GM19468 (cell line): Measurements from ENCODE around the gene ARHGAP26.
"Not testable (repeated sequence)": the region's sequence is repeated elsewhere in the genome, so short reads cannot be mapped to it uniquely, and the experiment has no call there.

Experiments
- ATAC-seq: cut with Tn5 transposase; IDR thresholded peaks from one replicate; pipeline ENCODE4 v1.9.1; 2021; ENCODE audit warnings: mild to moderate bottlenecking, moderate library complexity, moderate number of reproducible peaks; ENCODE audit not compliant: unreplicated experiment; ENCODE audit errors: extremely low read depth

Gene ARHGAP26

DNA sequence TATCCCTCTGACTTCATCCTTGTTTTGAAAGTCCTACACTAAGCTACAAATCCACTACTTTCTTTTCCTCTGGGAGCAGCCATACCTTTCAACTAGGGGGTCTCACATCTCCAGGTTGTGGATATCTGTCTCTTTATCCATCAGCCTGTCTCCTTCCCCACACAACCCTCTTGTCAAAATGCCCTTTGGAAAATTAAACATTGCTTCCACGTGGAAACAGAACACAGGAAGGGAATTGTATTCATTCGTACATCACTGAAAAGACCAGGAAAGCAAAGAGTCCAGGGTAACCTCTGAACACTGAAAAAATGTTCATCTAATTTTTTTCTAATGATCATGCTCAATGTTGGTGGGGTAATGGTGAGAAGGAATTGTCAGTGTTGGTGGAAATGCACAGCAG is 429.7 kb downstream of the ARHGAP26 start:
- ATAC-seq = no peak

DNA sequence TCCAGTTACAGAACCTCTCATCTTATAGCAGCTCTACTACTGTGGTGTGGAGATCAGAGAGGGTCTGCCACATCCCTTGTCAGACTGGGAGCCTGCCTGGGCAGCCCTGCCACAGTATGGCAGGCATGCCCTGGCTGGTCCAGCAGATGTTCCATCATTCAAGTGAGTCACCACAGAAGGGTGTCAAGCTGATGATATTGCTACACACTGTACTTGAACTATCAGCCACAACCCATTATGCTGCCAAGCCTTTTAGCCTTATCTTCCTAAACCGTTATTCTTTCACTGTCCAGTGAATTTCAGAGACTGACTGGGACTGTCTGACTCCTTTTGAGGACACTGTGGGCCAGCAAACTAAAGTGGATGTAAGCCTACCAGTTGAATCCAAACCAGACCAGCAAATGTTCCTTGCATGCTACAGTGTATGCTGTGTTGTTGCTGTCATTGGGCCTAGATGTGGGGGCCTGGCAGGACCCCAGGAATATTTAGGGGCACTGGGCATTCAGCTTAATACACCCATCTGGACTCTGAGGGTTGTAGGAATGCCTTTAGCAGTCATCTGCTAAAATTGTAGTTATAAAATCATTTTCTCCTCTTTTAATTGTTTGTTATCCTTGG is 430.7 kb downstream of the ARHGAP26 start:
- ATAC-seq = no peak

DNA sequence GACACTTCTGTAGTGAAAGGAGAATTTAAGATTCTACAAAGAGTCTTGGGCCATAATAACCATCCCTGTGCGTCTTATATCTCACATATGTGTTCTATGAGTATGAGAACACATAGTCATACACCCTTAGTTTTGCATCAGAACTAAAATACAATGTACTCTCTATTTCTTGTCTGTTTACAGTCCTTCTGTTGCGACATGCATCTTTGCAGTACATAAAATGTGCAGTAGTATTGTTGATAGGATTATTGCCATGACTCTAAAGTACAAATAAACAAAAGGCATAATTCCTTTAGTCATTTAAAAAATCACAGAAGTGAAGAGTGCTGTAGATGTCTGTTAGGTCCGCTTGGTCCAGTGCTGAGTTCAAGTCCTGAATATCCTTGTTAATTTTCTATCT is 431.4 kb downstream of the ARHGAP26 start:
- no peak for ATAC-seq

DNA sequence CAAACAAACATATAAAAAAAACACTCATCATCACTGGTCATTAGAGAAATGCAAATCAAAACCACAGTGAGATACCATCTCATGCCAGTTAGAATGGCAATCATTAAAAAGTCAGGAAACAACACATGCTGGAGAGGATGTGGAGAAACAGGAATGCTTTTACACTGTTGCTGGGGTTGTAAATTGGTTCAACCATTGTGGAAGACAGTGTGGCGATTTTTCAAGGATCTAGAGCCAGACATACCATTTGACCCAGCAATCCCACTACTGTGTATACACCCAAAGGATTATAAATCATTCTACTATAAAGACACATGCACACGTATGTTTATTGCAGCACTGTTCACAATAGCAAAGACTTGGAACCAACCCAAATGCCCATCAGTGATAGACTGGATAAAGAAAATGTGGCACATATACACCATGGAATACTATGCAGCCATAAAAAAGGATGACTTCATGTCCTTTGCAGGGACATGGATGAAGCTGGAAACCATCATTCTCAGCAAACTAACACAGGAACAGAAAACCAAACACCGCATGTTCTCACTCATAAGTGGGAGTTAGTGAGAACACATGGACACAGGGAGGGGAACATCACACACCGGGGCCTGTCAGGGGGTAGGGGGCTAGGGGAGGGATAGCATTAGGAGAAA is 433.3 kb downstream of the ARHGAP26 start:
- not testable (repeated sequence) for ATAC-seq

DNA sequence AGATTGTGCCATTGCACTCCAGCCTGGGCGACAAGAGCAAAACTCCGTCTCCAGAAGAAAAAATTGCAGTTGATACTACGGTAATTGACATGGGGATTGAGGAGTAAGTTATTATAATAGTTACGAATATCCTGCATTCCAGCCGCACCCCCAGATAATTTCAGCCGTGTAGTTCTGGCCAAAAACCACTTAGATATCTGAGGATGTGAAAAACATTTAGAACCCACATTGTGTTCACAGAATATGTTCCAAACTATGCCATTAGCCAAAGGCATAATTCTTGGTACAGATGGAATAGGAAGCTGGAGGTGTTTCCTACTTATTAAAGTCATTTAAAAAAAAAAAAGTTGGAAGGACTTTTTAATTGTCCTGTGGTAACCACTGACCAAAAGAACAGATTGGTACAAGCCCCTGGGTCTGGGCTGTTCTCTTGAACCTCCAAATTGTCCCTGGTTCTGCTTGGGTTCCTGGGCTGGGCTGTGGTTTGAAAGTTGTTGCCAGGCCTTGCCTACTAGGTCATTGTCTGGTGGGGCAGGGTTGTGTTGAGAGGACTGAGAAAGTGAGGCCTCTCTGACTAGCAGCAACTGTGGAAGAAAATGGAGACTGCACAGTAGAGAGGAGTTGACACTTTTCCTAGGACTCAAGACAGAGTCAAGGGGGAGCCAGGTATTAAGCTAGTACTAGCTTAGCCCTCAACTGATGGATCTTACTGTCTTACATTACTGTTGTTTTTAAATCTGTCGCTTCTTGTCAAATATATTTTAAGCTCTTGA is 434.5 kb downstream of the ARHGAP26 start:
- ATAC-seq = no peak

DNA sequence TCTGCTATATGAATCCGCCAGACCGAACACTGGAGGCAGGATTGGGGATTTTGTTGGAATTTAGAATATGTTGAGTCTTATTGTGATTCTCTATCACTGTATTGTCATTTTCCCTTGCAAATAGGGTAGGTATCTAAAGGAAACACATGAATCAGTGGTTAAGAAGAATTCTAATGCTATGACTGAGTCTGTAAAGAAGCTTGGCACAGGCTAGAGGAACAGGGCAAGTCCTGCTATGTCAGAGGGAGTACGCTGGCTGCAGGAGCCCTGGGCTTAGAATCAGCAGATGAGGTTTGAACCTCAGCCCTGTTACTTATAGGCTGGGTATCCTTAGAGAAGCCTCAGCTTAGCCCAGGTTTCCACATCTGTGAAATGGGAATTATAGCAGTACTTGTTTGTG is 435.2 kb downstream of the ARHGAP26 start:
- no peak for ATAC-seq

DNA sequence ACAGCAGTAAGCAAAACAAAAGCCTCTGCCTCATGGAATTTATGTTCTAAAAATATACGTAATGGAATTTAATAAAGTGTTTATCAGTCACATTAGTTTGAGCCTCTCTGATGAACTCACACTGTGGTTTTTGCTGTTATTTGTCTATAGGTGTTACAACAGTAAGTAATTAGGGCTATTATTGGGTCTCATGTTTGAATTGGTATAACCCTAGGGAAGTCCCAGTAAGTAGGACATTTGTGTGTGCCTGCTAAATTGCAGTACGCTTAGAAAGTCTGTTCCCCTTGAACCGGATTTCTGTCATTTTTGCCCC is 435.7 kb downstream of the ARHGAP26 start:
- no peak for ATAC-seq

DNA sequence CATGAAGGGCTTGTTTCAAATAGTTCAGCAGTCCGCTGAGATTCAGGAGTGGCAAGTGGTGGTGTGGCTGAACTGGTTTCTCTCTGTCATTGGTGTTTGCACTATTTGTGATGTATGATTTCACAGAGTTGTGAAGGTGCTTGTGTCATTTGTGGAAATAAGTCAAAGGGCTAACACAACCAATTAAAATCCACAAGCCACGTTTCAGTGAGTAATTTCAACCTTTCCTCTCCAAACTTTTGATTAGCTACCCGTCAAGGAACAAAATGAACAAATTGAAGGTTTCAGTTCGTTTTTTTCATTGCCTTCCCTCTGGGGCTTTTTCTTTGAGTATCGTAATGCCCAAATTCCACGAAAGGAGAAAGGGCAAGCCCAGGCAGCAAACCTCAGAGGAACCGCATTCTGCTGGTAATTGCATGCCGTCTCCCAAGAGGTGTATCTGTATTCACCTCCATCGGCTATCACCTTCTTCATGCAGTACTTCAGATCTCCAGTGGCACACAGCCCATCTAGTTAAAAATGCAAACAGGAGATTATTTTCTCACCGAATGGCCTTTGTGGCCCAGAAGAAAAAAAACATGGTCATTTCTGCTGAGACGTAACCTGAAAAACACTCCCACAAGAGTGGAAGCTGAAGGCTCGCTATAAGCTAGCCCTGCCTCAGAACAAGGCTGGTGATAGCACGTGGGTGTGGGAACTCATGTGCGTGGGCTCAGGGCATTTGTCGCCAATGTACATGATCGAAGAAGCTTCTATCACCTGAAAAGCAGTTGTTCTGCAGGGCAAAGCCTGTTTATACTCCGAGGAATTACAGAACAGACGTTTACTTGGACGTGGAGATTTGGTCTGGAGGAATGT is 436.2 kb downstream of the ARHGAP26 start:
- peak; percentile 16 for ATAC-seq

DNA sequence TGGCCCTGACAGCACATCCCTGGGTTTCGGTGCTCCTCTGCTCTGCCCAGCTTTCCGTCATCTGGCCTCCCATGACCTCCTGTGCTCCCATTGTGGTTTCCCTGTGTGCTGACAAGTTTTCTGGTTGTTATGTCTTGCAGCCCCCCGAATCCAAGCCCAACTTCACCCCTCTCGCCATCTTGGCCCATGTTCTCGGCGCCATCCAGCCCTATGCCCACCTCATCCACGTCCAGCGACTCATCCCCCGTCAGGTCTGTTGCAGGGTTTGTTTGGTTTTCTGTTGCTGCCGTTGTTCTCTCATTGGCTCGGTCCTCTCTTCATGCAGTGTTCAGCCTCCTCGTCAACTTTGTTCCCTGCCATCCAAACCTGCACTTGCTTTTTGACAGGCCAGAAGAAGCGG is 436.9 kb downstream of the ARHGAP26 start:
- ATAC-seq = no peak

DNA sequence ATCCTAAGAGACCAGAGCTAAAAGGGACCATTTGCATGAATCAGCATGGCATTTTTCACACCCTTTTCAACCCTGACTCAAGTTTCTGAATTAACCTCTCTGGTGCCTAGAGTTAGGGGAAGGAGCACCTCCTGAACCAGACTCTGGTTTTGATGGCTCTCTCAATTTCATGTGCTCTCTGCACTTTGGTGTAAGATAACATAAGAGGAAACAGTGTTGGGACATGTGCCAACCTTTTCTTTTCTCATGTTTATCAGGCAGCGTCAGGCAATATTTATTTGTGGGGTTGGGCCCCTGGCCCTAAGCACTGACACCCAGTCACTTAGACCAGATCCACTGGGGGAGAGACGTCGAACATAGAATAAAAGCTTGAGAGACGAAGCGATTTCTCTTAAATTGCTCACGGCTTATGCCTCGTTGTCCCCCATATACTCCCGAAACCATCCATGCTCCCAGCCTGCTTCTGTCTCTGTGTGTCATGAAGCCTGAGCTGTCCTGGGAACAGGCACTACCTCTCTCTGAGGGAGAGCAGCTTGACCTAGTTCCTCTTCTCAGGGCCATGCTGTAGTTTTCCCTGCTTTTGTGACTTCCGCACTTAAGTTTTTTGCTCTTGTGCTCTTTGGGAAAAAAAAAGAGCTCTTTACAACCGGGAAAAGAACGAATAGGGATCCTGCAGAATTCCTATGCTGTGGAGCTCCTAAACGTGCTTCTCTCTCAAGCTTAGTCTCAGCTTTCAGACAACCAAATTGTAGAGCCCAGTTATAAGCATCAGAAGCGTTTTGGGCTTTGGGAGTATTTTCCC is 437.6 kb downstream of the ARHGAP26 start:
- ATAC-seq = no peak

DNA sequence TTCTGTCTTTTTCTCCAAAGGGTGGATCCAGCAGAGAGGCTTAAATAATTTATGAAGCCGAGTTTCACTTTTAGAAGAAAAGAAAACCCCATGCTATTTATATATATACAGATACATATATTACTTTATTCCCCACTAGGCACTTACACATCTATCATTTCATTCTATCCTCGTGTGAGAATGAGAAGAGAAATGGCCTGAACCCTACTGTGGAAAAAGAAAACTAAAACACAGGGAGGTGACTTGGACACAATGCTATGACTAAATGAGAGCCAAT is 438.1 kb downstream of the ARHGAP26 start:
- ATAC-seq = no peak

DNA sequence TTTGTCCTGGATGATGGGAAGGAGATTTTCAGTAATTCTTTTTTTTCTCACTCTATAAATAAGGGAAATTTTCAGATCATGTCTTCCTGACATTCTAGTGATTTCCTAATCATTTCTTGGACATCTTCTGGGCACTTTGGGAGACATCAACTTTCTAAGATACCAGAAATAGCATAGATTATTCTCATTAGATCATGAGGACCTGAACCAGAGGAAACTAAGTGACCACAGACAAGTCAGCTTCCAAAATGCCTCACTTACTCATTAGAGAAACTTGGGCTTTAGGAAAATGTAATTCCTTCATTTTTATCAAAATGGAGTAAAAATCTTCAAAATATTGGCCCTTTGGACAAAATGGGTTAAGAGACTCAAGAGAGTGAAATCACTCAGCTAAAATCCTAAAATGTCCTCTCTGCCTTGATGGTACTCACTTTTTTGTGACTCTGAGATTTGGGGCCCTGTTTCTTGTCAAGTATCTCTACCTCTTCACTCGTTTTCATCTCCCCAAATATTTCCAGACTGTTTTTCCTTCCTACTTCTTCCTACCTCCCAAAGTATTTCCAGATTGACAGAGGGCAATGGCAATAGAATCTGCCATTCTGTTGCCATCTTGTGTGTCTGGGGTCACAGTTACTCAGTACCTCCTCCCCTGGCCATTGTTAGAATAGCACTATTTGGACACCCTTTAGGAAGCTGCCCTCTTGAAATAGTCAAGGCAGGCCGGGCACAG is 438.8 kb downstream of the ARHGAP26 start:
- no peak for ATAC-seq

DNA sequence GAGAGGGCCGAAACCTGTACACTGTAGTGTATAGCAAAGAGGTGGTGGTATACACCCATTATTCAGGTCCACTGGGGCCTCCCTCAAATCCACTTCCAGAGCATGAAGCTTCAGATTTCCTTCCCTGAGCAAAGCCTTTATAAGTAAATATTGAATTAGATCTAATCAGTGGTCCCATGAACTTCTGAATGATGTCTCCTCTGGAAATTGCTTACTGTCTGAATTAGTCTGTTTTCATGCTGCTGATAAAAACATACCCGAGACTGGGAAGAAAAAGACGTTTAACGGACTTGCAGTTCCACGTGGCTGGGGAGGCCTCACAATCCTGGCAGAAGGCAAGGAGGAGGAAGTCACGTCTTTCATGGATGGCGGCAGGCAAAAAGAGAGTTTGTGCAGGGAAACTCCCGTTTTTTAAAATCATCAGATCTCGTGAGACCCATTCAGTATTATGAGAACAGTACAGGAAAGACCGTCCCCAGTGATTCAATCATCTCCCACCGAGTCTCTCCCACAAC is 439.8 kb downstream of the ARHGAP26 start:
- no peak for ATAC-seq

DNA sequence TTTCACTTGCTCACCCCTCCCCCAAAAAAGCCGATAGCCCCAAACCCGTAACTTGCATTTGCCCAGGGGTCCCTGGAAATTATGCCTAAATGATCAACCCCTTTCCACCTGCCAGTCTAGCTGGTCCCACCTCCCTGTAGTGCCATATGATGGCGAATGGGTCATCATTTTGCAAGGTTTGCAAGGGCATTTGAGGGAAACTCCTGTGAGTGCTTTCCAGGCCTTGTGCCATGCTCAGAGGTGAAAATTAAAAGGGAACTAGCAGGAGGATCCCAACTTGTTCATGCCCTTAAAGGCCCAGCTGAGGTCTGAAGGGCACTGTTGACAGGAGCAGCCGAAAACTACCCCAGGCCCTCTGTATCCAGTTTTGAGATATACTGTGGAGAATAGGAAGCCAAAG is 440.4 kb downstream of the ARHGAP26 start:
- ATAC-seq = no peak

DNA sequence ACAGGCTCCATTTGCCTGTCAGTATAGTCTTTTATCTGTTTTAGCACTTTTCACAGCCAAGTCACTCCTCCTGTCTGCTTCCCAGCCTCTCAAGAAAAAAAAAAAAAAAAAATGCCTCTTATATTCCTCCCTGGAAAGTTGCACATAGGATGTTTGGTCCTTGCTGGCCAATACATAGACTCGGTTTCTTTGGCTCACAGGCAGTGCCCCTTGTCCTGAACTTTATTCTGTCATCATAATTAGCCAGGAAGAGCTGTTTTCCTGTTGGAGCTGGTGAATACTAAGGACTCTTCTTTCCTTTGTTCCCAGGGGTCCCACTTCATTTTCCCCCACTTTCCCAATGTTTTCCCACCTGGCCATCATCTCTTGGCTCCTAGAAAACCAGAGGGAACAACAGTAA is 442.1 kb downstream of the ARHGAP26 start:
- ATAC-seq = no peak

DNA sequence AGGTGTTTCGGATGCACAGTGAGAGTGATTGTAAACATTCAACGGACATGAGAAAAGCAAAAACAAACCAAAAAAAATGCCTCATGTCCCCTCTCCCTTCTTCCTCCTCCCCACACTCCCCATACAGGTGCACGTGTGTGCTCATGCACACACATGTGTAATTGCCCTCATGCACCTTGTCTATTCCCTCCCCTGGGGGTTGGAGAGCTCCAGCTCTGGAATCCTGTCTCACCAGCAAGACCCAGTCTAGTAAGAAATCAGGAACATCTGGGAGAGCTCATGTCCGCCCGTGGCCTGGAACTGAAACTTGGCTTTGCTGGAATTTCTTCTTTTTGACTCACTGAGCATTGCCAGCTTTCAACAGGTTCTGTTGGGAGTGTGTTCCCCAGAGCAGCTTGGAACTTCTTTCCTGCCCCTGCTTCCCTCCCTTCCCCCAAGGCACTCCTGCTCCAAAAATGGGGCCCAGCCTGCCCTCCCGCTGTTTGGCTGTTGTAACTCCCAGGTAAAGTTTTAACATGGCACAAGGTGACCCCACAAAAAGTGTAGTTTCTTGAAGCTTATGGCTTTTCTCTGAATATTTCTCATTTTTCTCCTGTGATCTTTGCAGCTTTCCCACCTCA is 443.2 kb downstream of the ARHGAP26 start:
- ATAC-seq = no peak

DNA sequence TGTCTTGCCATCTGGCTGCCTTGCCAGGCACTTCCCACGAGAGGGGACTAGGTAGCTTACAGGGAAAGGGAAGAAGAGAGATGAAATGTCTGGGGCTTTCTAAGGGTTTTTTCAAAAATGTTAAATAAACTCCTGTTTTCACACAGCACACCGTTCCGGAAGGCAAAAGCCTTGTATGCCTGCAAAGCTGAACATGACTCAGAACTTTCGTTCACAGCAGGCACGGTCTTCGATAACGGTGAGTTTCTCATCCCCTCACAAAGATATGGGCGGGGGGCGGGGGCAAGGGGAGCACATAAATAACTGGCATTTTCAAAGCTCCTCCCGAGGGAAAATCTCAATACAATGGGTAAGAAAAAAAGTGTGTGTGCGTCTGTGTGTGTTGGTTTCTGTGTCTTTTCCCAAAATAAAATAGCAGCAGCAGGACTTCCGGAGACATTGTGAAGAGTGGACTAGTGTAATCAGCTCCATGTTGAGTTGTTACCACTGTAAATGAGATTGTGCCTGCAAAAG is 443.7 kb downstream of the ARHGAP26 start:
- ATAC-seq = peak; percentile 65

DNA sequence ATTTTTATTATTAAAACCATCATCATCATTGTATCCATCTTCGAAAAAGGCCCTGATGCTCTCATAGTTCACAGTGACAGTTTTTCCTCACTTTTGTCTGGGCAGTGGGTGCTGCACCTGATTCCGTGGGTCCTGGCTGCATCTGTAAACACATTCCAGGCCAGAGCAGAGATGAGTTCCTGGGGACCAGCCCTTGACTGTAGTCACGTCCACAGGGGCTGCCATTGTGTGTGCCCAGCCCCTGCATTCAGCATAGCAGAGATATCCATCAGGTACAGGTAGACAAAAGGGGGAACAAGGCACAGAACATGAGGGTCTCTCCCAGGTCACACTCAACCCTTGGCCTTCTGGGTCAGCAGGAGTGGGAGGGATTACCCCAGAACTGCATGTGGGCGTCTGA is 444.3 kb downstream of the ARHGAP26 start:
- ATAC-seq = no peak

DNA sequence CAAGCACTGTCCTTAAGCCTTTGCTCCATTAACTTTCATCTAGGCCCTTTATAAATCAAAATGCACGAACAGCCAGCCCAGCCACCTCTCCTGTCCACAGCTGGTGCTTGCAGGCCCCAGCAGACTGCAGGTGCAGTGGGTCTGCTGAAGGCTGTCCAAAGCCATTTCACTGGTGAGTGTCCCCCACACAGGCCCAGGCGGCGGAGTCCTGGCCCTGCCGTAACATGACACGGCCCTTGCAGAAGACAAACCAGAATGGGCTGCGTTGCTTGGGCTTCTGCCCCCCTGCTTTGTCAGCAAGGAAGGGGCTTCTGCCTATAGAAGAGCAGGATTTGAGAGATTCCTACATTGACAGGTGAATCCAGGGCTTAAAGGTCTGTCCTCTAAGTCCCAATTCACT is 444.7 kb downstream of the ARHGAP26 start:
- no peak for ATAC-seq
